Measurements from ENCODE around the gene NAALAD2.
"Not testable (repeated sequence)": the region's sequence is repeated elsewhere in the genome, so short reads cannot be mapped to it uniquely, and the experiment has no call there.

The NAALAD2 gene
- 0 reads per million in 4 donors for total RNA-seq

DNA sequence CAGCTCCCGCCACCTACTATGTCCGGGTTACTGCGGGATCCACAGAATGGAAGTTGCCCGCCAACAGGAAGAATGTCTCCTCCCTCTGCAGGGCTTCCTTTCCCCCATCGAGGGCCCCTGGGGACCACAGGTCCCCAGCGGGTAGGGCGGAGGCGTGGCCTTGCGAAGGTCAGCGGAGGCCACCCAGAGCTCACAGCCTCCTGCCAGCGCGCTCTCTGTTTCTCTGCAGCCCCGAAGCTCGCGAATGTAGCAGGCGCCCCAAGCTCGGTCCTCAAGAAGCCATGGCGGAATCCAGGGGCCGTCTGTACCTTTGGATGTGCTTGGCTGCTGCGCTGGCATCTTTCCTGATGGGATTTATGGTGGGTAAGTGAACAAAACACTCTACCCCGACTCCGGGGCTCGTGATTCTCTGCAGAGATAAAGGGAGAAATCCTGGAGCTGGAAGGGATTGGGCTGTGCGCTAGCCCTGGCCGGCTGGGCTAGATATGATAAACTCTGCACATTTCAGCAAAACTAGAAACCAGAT lies at the start of gene NAALAD2:
Gene NAALAD2 (plus strand): TSS at position 186 of the 526 bp plus-strand sequence. CDS start 96 bp downstream, at position 282.
- no peak for DNase-seq

DNA sequence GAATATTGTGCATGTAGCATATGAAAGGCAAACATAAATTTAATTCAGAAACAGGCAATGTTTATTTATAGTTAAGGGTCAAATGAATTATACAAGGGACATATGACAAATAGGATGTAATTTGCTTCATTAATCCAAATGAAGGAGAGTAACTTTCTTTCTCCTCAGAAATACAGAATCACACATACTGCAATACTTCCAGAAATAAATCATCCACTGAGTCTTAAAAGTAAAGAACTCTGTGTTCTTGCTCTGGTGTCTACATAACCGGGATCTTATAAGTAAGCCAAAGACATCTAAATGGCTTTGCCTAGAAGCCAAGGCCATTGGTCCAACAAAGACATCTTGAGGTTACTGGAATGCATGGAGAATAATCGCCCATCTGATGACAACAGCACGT lies 48.8 kb upstream of the NAALAD2 start, which contains the start of gene UBTFL1:
Gene UBTFL1 (plus strand): TSS at position 301 of the 400 bp plus-strand sequence. CDS start 0 bp downstream, at position 301.
- not testable (repeated sequence) for DNase-seq

DNA sequence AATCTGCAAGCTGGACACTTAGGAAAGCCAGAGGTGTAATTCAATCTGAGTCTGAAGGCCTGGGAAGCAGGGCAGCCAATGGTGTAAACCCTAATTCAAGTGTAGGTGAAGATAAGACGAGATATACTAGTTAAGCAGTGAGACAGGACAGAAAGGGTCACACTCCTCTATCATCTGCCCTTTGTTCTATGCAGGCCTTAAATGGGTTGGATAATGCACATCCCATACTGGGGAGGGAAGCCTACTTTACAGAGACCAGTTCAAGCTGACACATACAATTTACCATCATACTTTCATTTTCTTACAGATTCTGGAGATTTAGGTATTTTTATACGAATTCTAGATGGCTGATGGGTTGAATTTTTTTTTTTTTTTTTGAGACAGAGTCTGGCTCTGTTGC lies 45.7 kb upstream of the NAALAD2 start:
- DNase-seq = not testable (repeated sequence)

DNA sequence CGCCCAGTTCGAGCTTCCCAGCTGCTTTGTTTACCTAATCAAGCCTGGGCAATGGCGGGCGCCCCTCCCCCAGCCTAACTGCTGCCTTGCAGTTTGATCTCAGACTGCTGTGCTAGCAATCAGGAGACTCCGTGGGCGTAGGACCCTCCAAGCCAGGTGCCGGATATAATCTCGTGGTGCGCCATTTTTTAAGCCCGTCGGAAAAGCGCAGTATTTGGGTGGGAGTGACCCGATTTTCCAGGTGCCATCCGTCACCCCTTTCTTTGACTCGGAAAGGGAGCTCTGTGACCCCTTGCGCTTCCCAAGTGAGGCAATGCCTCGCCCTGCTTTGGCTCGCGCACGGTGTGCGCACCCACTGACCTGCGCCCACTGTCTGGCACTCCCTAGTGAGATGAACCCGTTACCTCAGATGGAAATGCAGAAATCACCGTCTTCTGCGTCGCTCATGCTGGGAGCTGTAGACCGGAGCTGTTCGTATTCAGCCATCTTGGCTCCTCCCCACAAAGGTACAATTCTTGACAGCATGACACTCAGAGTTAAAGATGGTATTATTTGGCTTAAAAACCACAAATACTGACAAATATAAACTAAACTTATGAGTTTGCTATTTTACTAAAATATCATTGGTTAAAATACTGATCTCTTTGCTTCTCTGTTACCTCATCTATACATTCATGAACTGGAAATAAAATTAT lies 39.1 kb upstream of the NAALAD2 start:
- DNase-seq = not testable (repeated sequence)

DNA sequence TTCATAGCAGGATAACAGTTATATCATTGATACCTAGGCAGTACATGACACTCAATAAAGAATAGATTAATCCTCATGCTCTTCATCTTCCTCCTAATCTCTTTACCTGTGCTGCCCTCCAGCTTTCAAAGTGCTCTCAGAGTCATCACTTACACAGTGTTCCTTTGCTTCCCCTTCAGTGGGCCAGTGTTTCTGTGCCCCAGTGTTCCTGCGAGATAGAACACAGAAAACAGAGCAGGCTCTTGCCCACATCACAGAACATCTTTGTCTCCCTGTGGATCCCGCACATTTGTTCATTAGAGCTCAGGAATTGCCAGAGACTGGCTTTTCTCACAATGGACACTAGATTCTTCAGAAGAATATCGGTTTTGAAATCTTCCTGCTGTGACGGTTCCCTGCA lies 36.2 kb upstream of the NAALAD2 start:
- not testable (repeated sequence) for DNase-seq

DNA sequence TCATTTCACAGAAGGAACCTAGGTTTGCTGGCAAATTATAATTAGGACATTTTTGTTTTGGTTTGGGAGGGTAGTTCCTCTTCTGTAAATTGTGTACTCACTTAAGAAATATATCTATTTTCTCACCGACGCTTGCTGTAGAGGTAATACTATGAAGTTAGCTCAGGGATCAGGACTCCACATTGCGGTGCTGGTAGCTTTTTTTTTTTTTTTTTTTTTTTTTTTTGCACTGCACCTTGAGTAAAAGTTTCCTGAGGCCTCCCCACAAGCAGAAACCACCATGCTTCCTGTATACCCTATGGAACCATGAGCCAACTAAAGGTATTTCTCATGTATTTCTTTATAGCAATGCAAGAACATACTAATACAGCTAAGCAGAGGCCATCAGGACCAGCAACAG lies 34.0 kb upstream of the NAALAD2 start:
- DNase-seq = no peak

DNA sequence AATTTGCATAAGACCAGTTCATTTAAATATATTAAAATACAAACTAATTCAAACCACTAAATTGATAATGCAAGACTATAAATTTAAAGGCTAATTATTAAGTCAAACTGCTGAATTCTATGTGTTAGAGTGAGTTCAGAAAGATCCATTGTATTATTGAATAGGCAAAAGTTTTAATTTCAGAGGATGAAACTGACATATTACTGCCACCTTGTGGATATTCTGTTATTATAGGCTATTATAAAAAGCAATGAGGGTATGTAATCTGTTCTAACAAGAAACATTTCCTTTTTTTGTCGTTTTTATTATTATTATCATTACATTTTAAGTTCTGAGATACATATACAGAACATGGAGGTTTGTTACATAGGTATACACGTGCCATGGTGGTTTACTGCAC lies 20.9 kb upstream of the NAALAD2 start:
- DNase-seq = no peak

DNA sequence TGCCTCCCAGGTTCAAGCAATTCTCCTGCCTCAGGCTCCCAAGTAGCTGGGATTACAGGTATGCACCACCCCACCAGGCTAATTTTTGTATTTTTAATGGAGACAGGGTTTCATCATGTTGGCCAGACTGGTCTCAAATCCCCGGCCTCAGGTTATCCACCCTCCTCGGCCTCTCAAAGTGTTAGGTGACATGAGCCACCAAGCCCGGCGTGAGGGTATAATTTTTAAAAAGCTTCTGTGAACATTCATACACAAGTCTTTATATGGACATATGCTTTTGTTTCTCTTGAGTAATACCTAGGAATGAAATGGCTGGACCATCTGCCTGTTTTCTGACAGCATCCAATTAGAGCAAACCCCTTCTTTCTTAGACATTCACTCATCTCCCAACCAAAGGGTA lies 14.3 kb upstream of the NAALAD2 start:
- DNase-seq = no peak

DNA sequence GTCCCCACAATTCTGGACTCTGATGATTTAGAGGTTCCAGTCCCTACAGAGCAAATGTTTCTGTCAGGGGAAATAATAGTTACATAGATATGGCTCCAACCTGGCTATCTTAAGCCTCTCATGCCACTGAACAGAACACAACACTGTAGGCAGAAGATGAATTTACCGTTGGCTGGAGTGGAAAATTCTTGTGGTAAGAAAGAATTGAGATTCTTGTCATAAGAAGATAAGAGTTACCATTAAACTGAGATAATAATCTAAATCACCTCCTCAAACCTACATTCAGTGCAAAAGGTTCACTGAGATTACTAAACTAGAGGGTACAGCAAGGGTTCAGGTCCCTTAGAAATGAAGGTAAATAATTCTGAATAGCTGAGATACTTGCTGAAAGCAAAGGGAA lies 10.1 kb upstream of the NAALAD2 start:
- DNase-seq = no peak

DNA sequence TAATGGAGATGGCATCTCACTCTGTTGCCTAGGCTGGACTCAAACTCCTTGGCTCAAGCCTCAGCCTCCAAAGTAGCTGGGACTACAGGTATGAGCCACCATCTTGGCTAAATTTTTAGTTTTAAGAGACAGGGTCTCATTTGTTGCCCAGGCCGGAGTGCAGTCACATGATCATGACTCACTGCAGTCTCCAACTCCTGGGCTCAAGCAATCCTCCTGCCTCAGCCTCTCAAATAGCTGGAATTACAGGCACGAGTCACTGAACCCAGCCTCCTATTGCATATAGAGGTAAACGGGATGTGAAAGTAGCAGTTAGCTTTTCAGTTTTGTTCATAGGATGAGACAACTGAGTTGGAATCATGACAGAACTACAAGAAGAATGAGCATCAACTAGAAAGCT lies 9.5 kb upstream of the NAALAD2 start:
- no peak for DNase-seq

DNA sequence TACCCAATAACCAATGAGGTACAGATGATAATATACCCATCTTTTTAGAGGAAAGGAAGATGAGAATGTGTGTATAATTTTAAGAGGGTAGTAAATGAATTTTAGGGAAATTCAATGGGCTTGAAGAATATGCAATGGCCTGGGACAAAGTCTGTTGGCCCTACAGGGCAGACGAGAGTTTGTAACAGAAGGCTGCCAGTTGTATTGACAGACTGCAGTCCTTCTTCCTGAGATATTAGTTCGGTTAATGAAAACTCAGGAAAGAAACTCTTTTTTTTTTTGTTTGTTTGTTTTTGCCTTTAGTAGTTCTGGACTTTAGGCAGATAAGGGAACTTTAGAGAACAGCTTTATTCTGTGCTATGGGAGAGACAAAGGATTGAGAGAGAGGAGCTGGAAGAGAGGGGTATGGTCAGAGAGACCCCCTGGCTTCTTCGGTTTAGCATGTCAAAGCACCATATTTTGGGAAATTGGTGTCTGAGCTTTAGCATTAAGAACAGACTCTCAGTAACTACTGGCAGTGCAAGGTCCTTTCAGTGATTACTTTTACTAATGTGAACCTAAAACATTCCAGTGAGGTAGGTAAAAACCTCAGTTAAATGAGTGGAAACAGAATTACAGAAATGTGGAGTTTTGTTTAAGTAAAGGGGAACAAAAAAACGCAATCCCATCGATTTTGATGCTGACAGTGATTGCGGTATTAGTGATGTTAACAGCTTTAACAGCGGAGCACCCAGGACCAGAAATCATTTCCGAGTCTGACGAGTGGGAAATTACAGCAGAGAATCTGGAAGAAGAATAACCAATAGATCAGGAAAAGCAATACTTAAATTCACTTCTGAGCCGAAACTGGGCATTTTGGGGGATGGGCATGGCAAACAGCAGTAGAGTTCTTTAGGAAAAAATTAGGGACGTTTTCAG lies 644 bp upstream of the NAALAD2 start:
- DNase-seq = no peak

DNA sequence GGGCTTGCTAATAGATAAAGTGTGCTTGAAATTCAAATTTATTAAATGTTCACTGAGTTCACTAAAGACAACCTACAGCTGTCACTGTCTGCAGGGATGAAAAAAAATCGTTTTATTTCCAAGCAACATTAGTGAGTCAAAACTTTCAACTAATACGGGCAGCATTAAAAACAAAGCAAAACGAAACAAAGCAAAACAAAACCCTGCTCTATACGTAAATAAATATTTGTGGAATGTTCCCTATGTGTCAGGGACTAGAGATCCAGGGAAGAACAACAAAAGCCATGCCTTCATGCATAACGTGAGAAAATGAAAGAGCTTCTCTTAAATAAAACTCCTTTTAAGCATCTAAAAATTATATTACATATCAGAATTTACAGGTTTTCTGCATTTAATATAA lies 553 bp downstream of the NAALAD2 start:
- no peak for DNase-seq

DNA sequence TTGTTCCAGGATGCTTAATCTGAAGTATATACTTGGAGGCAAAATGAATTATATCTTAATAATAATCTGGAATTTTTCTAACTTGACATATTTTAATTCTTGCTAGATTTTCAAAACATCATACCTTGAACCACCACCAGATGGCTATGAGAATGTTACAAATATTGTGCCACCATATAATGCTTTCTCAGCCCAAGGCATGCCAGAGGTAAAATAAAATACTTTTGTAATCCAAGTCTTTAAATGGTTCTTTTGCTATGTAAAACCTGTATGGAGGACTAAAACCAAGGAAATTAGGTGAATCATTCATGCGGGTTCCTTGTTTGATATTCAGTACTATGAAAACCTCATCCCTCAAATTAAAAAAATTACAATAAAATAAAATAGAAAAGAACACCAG lies 14.4 kb downstream of the NAALAD2 start:
- no peak for DNase-seq

DNA sequence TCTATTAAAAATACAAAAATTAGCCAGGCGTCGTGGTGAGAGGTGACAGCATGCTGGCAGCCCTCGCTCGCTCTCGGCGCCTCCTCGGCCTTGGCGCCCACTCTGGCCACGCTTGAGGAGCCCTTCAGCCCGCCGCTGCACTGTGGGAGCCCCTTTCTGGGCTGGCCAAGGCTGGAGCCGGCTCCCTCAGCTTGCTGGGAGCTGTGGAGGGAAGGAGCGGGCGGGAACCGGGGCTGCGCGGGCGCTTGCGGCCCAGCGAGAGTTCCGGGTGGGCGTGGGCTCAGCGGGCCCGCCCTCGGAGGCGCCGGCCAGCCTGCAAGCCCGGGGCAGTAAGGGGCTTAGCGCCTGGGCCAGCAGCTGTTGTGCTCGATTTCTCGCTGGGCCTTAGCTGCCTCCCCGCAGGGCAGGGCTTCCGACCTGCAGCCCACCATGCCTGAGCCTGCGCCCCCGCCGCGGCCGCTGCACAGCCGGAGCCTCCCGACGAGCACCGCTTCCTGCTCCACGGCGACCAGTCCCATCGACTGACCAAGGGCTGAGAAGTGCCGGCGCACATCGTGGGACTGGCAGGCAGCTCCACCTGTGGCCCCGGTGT lies 32.6 kb downstream of the NAALAD2 start:
- not testable (repeated sequence) for DNase-seq

DNA sequence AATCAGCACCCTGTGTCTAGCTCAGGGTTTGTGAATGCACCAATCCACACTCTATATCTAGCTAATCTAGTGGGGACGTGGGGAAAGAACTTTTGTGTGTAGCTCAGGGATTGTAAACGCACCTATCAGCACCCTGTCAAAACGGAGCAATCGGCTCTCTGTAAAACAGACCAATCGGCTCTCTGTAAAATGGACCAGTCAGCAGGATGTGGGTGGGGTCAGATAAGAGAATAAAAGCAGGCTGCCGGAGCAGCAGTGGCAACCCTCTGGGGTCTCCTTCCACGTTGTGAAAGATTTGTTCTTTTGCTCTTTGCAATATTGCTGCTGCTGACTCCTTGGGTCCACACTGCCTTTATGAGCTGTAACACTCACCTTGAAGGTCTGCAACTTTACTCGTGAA lies 33.2 kb downstream of the NAALAD2 start:
- DNase-seq = not testable (repeated sequence)

DNA sequence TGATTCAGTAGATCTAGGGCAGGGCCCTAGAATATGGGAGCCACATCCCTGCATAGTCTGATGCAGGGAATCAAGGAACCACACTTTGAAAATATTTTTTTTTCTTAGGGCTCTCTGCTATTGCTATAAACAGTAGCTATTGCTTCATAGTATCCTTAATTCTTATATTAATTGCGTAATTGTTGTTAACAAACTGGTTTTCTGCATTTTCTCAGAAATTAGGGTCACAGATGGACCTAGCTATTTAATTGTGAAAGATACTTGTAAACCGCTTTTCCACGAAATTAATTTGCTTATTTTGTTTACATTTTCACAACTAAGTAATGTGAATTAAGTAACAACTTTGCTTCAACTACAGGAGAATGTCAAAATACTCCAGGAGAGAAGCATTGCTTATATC lies 34.1 kb downstream of the NAALAD2 start:
- no peak for DNase-seq

DNA sequence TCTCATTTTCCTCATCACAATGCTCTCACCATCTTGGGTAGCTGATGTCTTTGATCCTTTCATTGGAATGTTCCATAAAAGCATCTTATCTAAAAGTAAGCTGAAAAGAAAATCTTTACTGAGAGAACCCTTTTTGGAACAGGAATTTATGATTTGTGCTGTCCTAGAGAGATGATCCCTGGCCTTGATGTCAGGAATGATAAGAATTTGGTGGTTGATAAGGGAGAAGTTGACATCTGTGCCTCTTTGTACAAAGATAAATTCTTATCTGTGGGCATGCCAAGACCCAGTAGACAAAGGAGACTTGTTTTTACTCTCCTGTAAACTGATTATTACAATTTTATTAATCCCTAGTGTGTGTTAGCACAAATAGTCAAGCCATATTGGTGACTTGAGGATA lies 36.9 kb downstream of the NAALAD2 start:
- DNase-seq = no peak

DNA sequence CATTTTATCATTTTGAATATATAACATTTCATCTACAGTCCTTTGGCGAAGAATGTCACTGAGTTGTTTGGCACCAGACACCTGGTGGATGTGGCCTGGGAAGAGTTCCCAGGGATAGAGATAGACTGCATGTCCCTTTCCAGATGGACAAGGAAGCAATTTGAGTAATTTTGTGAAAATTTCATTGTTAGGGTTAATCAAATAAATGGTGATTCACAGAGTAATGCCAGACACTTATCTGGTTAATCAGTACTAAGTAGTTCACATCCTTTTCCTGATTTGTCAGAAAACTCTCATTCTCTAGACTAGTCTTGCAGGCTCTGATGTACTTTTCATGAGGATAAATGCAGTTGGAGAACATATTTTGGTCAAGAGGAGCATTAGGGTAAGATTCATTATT lies 41.6 kb downstream of the NAALAD2 start:
- DNase-seq = no peak

DNA sequence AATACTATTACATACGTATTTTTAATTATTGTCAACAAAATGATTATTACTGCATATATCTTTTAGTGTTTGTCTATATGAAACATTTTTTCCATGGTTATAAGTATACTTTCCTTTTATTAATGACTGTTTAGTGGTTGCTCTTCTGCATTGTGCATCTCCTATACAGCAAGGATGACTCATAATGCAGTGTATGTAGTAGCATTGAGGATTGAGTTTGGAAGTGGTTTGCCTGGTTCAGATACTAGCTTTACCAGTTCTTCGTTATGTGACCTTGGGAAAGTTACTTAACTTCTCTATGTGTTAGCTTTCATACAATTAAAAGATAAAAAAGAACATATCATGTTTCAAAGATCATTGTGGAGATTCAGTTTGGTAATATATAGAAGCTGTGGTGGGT lies 44.3 kb downstream of the NAALAD2 start:
- DNase-seq = no peak

DNA sequence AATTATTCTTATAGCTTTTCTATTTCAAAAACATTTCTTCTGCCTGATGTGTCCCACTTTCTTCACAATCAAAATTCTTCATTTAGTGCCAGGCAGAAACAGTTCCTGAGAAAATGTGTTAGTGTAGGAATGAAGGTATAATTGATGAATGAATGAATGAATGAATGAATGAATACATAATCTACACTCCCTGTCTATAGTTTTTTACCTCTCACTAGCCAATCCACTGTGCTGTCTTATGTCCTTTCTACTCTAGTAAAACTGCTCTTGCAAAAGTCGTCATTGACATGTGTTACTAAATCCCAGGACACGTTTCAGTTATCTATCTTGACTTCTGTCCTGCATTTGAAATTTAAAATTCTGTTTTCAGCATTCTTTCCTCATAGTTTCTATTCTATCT lies 45.5 kb downstream of the NAALAD2 start:
- DNase-seq = no peak

DNA sequence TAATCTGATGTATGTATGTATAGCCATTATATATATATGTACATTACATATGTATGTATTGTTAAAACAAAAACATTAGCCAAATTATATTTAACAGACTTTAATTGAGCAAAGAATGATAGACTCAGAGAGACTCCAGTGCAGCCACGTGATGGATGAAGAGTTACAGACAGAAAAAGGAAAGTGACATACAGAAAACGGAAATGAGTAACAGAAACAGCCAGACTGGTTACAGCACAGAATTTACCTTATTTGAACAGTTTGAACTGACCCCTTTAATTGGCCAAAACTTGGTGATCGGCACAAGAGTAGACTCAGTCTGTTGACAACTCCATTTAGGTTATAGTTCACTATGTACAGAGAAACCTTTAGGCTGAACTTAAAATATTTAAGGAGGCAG lies 53.4 kb downstream of the NAALAD2 start:
- DNase-seq = no peak

DNA sequence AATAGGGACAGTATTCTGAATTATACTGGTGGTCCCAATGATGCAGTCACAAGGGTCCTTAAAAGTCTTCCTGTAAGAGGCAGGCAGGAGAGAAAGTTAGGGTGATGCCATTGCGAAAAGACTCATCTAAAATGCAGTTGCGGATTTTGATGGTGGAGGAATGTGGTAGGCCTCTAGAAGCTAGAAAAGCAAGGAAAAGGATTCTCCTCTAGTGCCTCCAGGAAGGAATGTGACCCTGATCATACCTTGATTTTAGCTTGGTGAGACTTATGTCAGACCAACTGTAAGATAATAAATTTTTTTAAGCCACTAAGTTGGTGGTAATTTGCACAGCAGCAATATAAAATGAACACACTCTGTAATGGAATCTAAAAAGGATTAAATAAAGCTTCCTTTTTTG lies 54.5 kb downstream of the NAALAD2 start:
- no peak for DNase-seq

DNA sequence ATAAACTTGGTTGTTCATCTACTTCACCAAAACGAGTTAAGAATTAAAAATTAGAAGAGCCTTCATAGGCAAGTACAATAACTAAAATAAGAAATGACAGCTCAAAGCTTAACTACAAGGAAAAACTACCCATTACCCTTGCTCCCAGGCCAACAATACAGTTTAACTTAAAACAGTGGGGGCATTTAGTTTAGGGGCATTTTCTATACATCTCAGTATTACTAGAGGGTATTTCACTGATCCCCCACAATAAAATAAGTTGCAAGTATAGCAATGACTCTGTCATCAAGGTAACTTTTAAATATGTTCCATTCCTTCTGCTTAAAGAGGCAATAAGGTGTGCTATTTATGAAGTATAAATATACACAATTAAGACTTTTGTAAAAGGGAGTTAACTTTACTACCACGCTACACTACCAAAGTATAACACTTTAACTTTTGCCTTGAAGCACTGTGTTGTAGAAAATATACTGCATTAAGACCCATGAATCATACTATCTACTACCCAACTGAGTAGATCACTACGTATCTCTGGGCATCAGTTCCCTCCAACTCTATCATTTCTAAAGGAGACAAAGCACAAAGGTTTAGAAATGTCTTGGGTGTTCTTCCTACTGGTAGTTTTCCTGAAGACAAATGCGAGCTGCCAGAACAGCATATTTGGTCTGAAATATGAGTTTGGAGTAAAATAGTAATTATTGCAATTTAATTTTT lies 58.6 kb downstream of the NAALAD2 start:
- no peak for DNase-seq
